Measurements from ENCODE around the gene CLUH. TPM values are rescaled to one million over a fixed set of nuclear protein-coding genes. Genes with fewer than 3 reads are reported as not detected.

CLUH gene
- total RNA-seq, 1 experiment from 2014 or later = 44.7 TPM

Other genes with a start within 250 kb of the CLUH start
- 21.3 and 47.7 TPM in 2 replicates for gene METTL16, start 199.9 kb downstream of the CLUH start, total RNA-seq (2014; rRNA removed; shearing (Covaris generic); ENCODE audit: low replicate concordance)
- gene PAFAH1B1, start 118.1 kb downstream of the CLUH start, total RNA-seq (2014; rRNA removed; shearing (Covaris generic); ENCODE audit: low replicate concordance) = 66.4 and 179 TPM in 2 replicates
- gene CCDC92B, start 37.9 kb upstream of the CLUH start, total RNA-seq (2014; rRNA removed; shearing (Covaris generic); ENCODE audit: low replicate concordance) = not detected in 2 replicates
- gene RAP1GAP2, start 84.7 kb upstream of the CLUH start, total RNA-seq (2014; rRNA removed; shearing (Covaris generic); ENCODE audit: low replicate concordance) = 4.1 and 4.4 TPM in 2 replicates

Measured in MG63 (cell line).